Measurements from ENCODE around the gene PTPN3. TPM values are rescaled to one million over a fixed set of nuclear protein-coding genes. Genes with fewer than 3 reads are reported as not detected.

Gene PTPN3
- polyA plus RNA-seq, 3 donors, result not detected

DNA sequence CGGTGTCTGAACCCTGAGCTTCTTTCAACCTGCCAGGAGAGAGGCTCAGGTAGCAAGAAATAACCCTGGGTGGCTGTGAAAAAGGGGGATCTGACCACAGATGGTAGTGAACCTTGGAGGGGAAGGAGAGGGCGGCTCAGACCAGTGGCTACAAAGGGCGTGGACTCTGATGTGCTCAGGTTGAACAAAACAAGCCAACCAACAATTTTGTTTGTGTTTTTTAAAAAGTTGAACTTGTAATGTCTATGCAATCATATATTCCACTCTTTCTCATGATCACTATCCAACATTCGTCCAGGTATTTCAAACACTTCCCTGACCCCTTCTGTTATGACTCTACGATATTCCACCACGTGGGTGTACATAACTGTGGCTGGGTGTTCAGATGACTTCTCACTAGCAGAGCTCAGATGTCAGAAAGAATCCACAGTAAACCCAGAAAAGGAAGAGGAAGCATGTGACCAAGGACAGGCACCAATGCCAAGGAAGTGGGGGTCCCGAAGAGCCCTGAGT is 20.0 kb downstream of the PTPN3 start:
- H4K20me1 ChIP-seq (ENCODE audit: insufficient read depth, low read length), result no peaks in the 10 kb centered on the region
- WGBS (ENCODE audit: insufficient coverage), result 42% methylated on average over 2 of the region's 7 CpGs
- H2AFZ ChIP-seq (ENCODE audit: insufficient read depth, low read depth, low read length, poor library complexity, severe bottlenecking), result no peak overlapping the region
- Mint-ChIP-seq H3K36me3 (no peaks in the 10 kb centered on the region), H3K27ac (no peak overlapping the region), H3K27me3 (ENCODE audit: low read depth in 3 of 3) (peaks cover 76 to 77% (median 77%) of the 10 kb centered on the region in 3 donors), H3K4me3 (peak overlapping the region in 1 of 2 donors; percentile 40), H3K9me3 (peaks cover 0 to 5% (median 0%) of the 10 kb centered on the region in 7 donors), H3K4me1 (no peaks in the 10 kb centered on the region)
- H3K4me2 ChIP-seq (replicated peaks; ENCODE audit: extremely low read depth, low read length, poor library complexity, severe bottlenecking), result no peak overlapping the region
- H3K79me2 ChIP-seq (ENCODE audit: insufficient read depth, low read length), result no peaks in the 10 kb centered on the region
- no peak for DNase-seq
- no peaks in the 10 kb centered on the region for H3K9me3 ChIP-seq (replicated peaks in 1 of 2; ENCODE audit: control insufficient read depth in 1 of 2, insufficient read depth in 1 of 2, low read length in 2 of 2)
- no peaks in the 10 kb centered on the region for H3K4me1 ChIP-seq (ENCODE audit: control insufficient read depth in 1 of 2, insufficient read depth in 2 of 2, low read length in 2 of 2)
- H3K9ac ChIP-seq (ENCODE audit: insufficient read depth, low read length, poor library complexity, severe bottlenecking), result no peak overlapping the region
- H3K27ac ChIP-seq (ENCODE audit: low read depth in 1 of 2, low read length in 2 of 2), result no peak overlapping the region
- TF ChIP-seq, protein P1, sequence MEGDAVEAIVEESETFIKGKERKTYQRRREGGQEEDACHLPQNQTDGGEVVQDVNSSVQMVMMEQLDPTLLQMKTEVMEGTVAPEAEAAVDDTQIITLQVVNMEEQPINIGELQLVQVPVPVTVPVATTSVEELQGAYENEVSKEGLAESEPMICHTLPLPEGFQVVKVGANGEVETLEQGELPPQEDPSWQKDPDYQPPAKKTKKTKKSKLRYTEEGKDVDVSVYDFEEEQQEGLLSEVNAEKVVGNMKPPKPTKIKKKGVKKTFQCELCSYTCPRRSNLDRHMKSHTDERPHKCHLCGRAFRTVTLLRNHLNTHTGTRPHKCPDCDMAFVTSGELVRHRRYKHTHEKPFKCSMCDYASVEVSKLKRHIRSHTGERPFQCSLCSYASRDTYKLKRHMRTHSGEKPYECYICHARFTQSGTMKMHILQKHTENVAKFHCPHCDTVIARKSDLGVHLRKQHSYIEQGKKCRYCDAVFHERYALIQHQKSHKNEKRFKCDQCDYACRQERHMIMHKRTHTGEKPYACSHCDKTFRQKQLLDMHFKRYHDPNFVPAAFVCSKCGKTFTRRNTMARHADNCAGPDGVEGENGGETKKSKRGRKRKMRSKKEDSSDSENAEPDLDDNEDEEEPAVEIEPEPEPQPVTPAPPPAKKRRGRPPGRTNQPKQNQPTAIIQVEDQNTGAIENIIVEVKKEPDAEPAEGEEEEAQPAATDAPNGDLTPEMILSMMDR (IDR thresholded peaks at IDR 0.05), result no peak
- H3K27me3 ChIP-seq (ENCODE audit: control insufficient read depth in 2 of 2, insufficient read depth in 2 of 2, low read length in 2 of 2), result peaks cover 38 to 74% of the 10 kb centered on the region in 2 donors
- H3K4me3 ChIP-seq (replicated peaks in 1 of 3; ENCODE audit: low read depth in 2 of 3, low read length in 3 of 3), result no peak overlapping the region
- H3K36me3 ChIP-seq (replicated peaks in 1 of 2; ENCODE audit: control insufficient read depth in 1 of 2, insufficient read depth in 2 of 2, low read length in 2 of 2), result no peaks in the 10 kb centered on the region
- intact Hi-C loops (cut with micrococcal nuclease), result no loop called here

DNA sequence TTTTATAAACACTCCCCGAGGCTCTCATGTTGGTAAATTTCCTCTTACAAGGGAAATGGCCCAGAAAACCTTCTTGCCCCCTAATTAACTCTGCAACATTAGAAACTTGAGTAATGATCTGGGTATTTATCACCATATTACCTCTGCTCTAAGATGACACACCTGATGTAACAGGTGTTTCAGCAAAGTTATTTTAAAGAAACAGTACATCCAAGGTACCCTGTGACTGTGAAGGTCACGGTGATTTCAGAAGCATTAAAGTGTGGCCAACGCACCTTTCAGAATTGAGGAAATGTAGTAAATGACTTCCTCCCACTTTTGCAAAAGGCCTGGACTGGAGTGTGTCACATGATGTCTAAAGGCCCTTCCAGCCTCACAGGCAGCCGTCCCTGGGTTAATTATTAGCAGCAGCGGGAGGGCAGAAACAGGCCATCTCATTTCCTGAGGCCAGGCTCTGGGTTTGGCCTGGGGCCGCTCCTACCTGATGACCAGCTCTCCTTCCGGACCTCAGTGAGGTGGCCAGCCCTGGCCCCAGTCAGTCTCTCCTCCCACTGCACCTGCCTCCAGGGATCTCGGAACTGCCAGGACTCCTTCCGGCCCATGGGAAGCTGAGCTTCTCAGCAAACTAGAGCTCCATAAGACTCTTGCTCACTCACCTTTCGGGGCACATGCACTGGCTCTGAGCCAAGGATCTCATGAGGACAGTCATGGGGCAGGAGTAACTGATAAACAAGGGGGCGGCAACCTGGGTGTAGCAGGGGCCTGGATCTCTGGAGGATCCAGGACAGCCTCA is 20.7 kb downstream of the PTPN3 start:
- TF ChIP-seq, protein P1 (IDR thresholded peaks at IDR 0.05), result no peak
- H3K4me2 ChIP-seq (replicated peaks; ENCODE audit: extremely low read depth, low read length, poor library complexity, severe bottlenecking), result no peak overlapping the region
- no peaks in the 10 kb centered on the region for H3K36me3 ChIP-seq (replicated peaks in 1 of 2; ENCODE audit: control insufficient read depth in 1 of 2, insufficient read depth in 2 of 2, low read length in 2 of 2)
- H3K36me3 Mint-ChIP-seq, result no peaks in the 10 kb centered on the region
- DNase-seq, result no peak
- no peaks in the 10 kb centered on the region for H3K9me3 ChIP-seq (replicated peaks in 1 of 2; ENCODE audit: control insufficient read depth in 1 of 2, insufficient read depth in 1 of 2, low read length in 2 of 2)
- 62% methylated on average over 6 of the region's 11 CpGs for WGBS (ENCODE audit: insufficient coverage)
- H3K4me3 Mint-ChIP-seq, result no peak overlapping the region
- intact Hi-C loops (cut with micrococcal nuclease), result no loop called here
- H3K27ac Mint-ChIP-seq, result no peak overlapping the region
- H3K9me3 Mint-ChIP-seq, result peaks cover 0 to 5% (median 0%) of the 10 kb centered on the region in 7 donors
- no peaks in the 10 kb centered on the region for H3K79me2 ChIP-seq (ENCODE audit: insufficient read depth, low read length)
- no peaks in the 10 kb centered on the region for H3K4me1 Mint-ChIP-seq
- H3K4me1 ChIP-seq (ENCODE audit: control insufficient read depth in 1 of 2, insufficient read depth in 2 of 2, low read length in 2 of 2), result no peaks in the 10 kb centered on the region
- H4K20me1 ChIP-seq (ENCODE audit: insufficient read depth, low read length), result no peaks in the 10 kb centered on the region
- no peak overlapping the region for H3K9ac ChIP-seq (ENCODE audit: insufficient read depth, low read length, poor library complexity, severe bottlenecking)
- H2AFZ ChIP-seq (ENCODE audit: insufficient read depth, low read depth, low read length, poor library complexity, severe bottlenecking), result no peak overlapping the region
- H3K27me3 ChIP-seq (ENCODE audit: control insufficient read depth in 2 of 2, insufficient read depth in 2 of 2, low read length in 2 of 2), result peaks cover 43 to 74% of the 10 kb centered on the region in 2 donors
- no peak overlapping the region for H3K27ac ChIP-seq (ENCODE audit: low read depth in 1 of 2, low read length in 2 of 2)
- H3K27me3 Mint-ChIP-seq (ENCODE audit: low read depth in 3 of 3), result peaks cover 74 to 77% (median 76%) of the 10 kb centered on the region in 3 donors
- no peak overlapping the region for H3K4me3 ChIP-seq (replicated peaks in 1 of 3; ENCODE audit: low read depth in 2 of 3, low read length in 3 of 3)

Data from CD14-positive monocyte (primary cell).